B cell (primary cell): ENCODE data around the gene FARP1. TPM values are rescaled to one million over a fixed set of nuclear protein-coding genes. Genes with fewer than 3 reads are reported as not detected.

Source experiments
- ATAC-seq: fragments of 200-7000 bp; cut with Tn5 transposase; one replicate; pipeline ENCODE4 v1.10.0; 2021; ENCODE audit warnings: low read depth, mild to moderate bottlenecking, moderate number of reproducible peaks, moderate library complexity
- CTCF ChIA-PET: fragments of 350-600 bp; sonication (Branson Sonifier 250); formaldehyde crosslinking; loops from one replicate; lab custom pipeline; 2021; ENCODE audit warnings: antibody characterized with exemption, inconsistent platforms; lab: Charles Lee
- POLR2A ChIA-PET: fragments of 350-600 bp; sonication (Branson Sonifier 250); formaldehyde crosslinking; loops from one replicate; lab custom pipeline; 2021; ENCODE audit warnings: antibody characterized with exemption; lab: Charles Lee
- DNase-seq: peaks from one replicate; pipeline ENCODE4 v3.0.0; 2013
- H2AFZ ChIP-seq: 2 replicates; pipeline ENCODE4 v1.6.1; 2012; ENCODE audit warnings: mild to moderate bottlenecking, low read depth, low read length; ENCODE audit not compliant: insufficient read depth, poor library complexity, severe bottlenecking
- H3K27ac ChIP-seq, 2 donors: 1 replicate in 1 of 2; 2 replicates in 1 of 2; pipeline ENCODE4 v1.5.1; 2012 to 2013; ENCODE audit warnings: low read length in 2 of 2, mild to moderate bottlenecking in 2 of 2, moderate library complexity in 1 of 2
- H3K27me3 ChIP-seq, 4 experiments: fragments of 200-600 bp in 1 of 4; sonication (generic) in 1 of 4; replicated peaks in 1 of 4; 1 replicate in 2 of 4; 2 replicates in 2 of 4; pipeline versions ENCODE4 v1.6.1 to v1.7.0; 2013 to 2016; ENCODE audit warnings: low read length in 3 of 4, mild to moderate bottlenecking in 2 of 4, mixed read lengths in 1 of 4, moderate library complexity in 1 of 4; ENCODE audit not compliant: insufficient read depth in 4 of 4, control insufficient read depth in 3 of 4; ENCODE audit errors: control extremely low read depth in 1 of 4
- H3K36me3 ChIP-seq, 2 experiments: replicated peaks in 1 of 2; 1 replicate in 1 of 2; 2 replicates in 1 of 2; pipeline versions ENCODE4 v1.6.1 to v1.7.1; 2013; ENCODE audit warnings: low read length in 1 of 2; ENCODE audit not compliant: insufficient read depth in 2 of 2, control insufficient read depth in 1 of 2; ENCODE audit errors: control extremely low read depth in 1 of 2, extremely low read depth in 1 of 2
- H3K4me1 ChIP-seq, 2 donors: fragments of 200-600 bp in 1 of 2; sonication (generic) in 1 of 2; 1 replicate in 1 of 2; 2 replicates in 1 of 2; pipeline versions ENCODE4 v1.5.1 to v1.6.1; 2013 to 2017; ENCODE audit warnings: low read length in 2 of 2; ENCODE audit not compliant: control insufficient read depth in 2 of 2, insufficient read depth in 2 of 2
- H3K4me2 ChIP-seq: replicated peaks from 2 replicates; pipeline ENCODE3; 2012; ENCODE audit warnings: mild to moderate bottlenecking, low read depth, low read length; ENCODE audit not compliant: poor library complexity, severe bottlenecking
- H3K4me3 ChIP-seq, 5 experiments: fragments of 200-600 bp in 1 of 5; sonication (generic) in 1 of 5; 1 replicate in 3 of 5; 2 replicates in 2 of 5; pipeline versions ENCODE4 v1.5.1 to v1.7.0; 2011 to 2016; ENCODE audit warnings: low read length in 4 of 5, mild to moderate bottlenecking in 4 of 5, low read depth in 2 of 5, control low read depth in 1 of 5, moderate library complexity in 1 of 5; ENCODE audit not compliant: insufficient read depth in 1 of 5; ENCODE audit errors: control extremely low read depth in 1 of 5, extremely low read depth in 1 of 5
- H3K79me2 ChIP-seq: fragments of 200-600 bp; sonication (generic); one replicate; pipeline ENCODE4 v1.6.0; 2016; ENCODE audit warnings: low read length; ENCODE audit not compliant: control insufficient read depth, insufficient read depth
- H3K9ac ChIP-seq: fragments of 200-600 bp; sonication (generic); 2 replicates; pipeline ENCODE4 v1.6.1; 2017; ENCODE audit warnings: mild to moderate bottlenecking, low read length, moderate library complexity
- H3K9me3 ChIP-seq, 3 donors: one replicate each; pipeline versions ENCODE4 v1.6.1 to v1.7.1; 2013; ENCODE audit warnings: low read length in 2 of 3; ENCODE audit not compliant: control insufficient read depth in 2 of 3, insufficient read depth in 1 of 3; ENCODE audit errors: control extremely low read depth in 1 of 3
- H4K20me1 ChIP-seq: 2 replicates; pipeline ENCODE4 v1.6.0; 2012; ENCODE audit warnings: mild to moderate bottlenecking, low read length; ENCODE audit not compliant: insufficient read depth, control insufficient read depth, poor library complexity, severe bottlenecking
- H3K27ac Mint-ChIP-seq: one replicate; pipeline ENCODE4 v1.8.0; 2021; ENCODE audit warnings: mixed read lengths
- H3K27me3 Mint-ChIP-seq: one replicate; pipeline ENCODE4 v1.8.0; 2021; ENCODE audit warnings: mixed read lengths
- H3K4me1 Mint-ChIP-seq: one replicate; pipeline ENCODE4 v1.8.0; 2021; ENCODE audit warnings: mixed read lengths
- H3K4me3 Mint-ChIP-seq: one replicate; pipeline ENCODE4 v1.8.0; 2021; ENCODE audit warnings: mixed read lengths
- H3K9me3 Mint-ChIP-seq: one replicate; pipeline ENCODE4 v1.8.0; 2022; ENCODE audit warnings: mixed read lengths; ENCODE audit not compliant: insufficient read depth
- CTCF ChIP-seq: fragments of 200-600 bp; IDR thresholded peaks from one replicate; pipeline ENCODE4 v1.8.0; 2022; ENCODE audit warnings: antibody characterized with exemption, mild to moderate bottlenecking
- EZH2 ChIP-seq: IDR thresholded peaks from 2 replicates; pipeline ENCODE4 v1.6.1; 2012; ENCODE audit warnings: borderline replicate concordance, low read depth, mild to moderate bottlenecking, moderate library complexity, low read length; ENCODE audit not compliant: insufficient read depth, poor library complexity, severe bottlenecking
- whole genome bisulfite sequencing: methylation state at CpG from one replicate; pipeline ENCODE4 v1.1.5; 2013; ENCODE audit warnings: missing lambda C conversion rate; ENCODE audit not compliant: insufficient coverage; 5-methylcytosine and 5-hydroxymethylcytosine counted together
- intact Hi-C: fragments of 100-400 bp; cut with micrococcal nuclease; formaldehyde crosslinking; loops from one replicate; pipeline ENCODE4 v1.10.0; 2022
- polyA plus RNA-seq: library from polyadenylated mRNA; depleted of rRNA; stranded (reverse); fragments of >200 nt; gene quantifications from 2 replicates; pipeline ENCODE4 v1.2.3, GENCODE V29; 2012
- total RNA-seq, 2 donors: library from RNA; stranded (reverse); fragments of 120-200 nt in 1 of 2; gene quantifications; 1 replicate in 1 of 2; 2 replicates in 1 of 2; pipeline versions ENCODE4 v1.2.3 to v1.2.4, GENCODE V29; 2013 to 2022

FARP1 gene
- total and polyA plus RNA-seq, 2 donors (not counting 1 experiment from before 2014, with no cell fraction given) = 0.15 to 1.5 TPM

GRCh38 chr13:98492335-98493041 is 349.6 kb downstream of the FARP1 start:
- Histone ChIP-seq H3K27me3 (no peaks in the 10 kb centered on the region), H3K27ac (no peak overlapping the region), H3K9ac (no peak overlapping the region), H3K79me2 (peaks cover 97% of the 10 kb centered on the region), H2AFZ (no peak overlapping the region), H3K4me1 (peaks cover 30 to 36% of the 10 kb centered on the region in 2 donors), H4K20me1 (peaks cover 92% of the 10 kb centered on the region), H3K4me2 (no peak overlapping the region), H3K9me3 (no peaks in the 10 kb centered on the region), H3K36me3 (peaks cover 2 to 8% of the 10 kb centered on the region in 2 experiments), H3K4me3 (no peak overlapping the region)
- TF ChIP-seq CTCF = no peak
- no peak for TF ChIP-seq EZH2
- no peaks in the 10 kb centered on the region for H3K9me3 Mint-ChIP-seq
- no peak for DNase-seq
- ATAC-seq = no peak
- ChIA-PET CTCF (no interaction called here), POLR2A (interaction anchor here (0.8 kb wide), 1 partner anchor 12 kb away, joined by 3 read pairs; no protein-coding TSS in a partner anchor)
- intact Hi-C loops = no loop called here
- WGBS = 95% methylated on average over 5 of the region's 6 CpGs
- H3K4me1 Mint-ChIP-seq = peaks cover 75% of the 10 kb centered on the region
- no peaks in the 10 kb centered on the region for H3K27me3 Mint-ChIP-seq
- H3K27ac Mint-ChIP-seq = peak overlapping the region; percentile 50
- H3K4me3 Mint-ChIP-seq = no peak overlapping the region

- Histone ChIP-seq H3K9ac (no peak overlapping the region), H3K27me3 (no peaks in the 10 kb centered on the region), H3K27ac (no peak overlapping the region), H3K4me1 (peaks cover 23 to 29% of the 10 kb centered on the region in 2 donors), H3K4me2 (no peak overlapping the region), H2AFZ (no peak overlapping the region), H3K9me3 (no peaks in the 10 kb centered on the region), H3K79me2 (peaks cover 97% of the 10 kb centered on the region), H3K4me3 (no peak overlapping the region), H3K36me3 (peaks cover 2 to 13% of the 10 kb centered on the region in 2 experiments), H4K20me1 (peaks cover 92% of the 10 kb centered on the region)
- H3K4me1 Mint-ChIP-seq = peaks cover 75% of the 10 kb centered on the region
- ChIA-PET CTCF (interaction anchor here (0.7 kb wide), 1 partner anchor 48 kb away, joined by 3 read pairs; no protein-coding TSS in a partner anchor), POLR2A (interaction anchor here (0.7 kb wide), 1 partner anchor 31 kb away, joined by 4 read pairs; no protein-coding TSS in a partner anchor)
- H3K4me3 Mint-ChIP-seq = no peak overlapping the region
- DNase-seq (no peak), ATAC-seq (no peak)
- H3K27ac Mint-ChIP-seq = no peak overlapping the region
- H3K27me3 Mint-ChIP-seq = no peaks in the 10 kb centered on the region
- TF ChIP-seq CTCF (no peak), EZH2 (no peak)
- WGBS = no CpG with 5 or more reads among the region's 6 CpGs
- H3K9me3 Mint-ChIP-seq = no peaks in the 10 kb centered on the region
- intact Hi-C loops = no loop called here
Measured at GRCh38 chr13:98493042-98493712, 350.3 kb downstream of the FARP1 start.
